OCI-LY1 (cell line): Measurements from ENCODE around the gene ADRB1.

Source experiments
- H2AFZ ChIP-seq: fragments of 200-600 bp; sonication (generic), shearing (Covaris generic); 2 replicates; pipeline ENCODE4 v1.6.0; 2014; ENCODE audit warnings: antibody characterized with exemption, mild to moderate bottlenecking, low read length
- H3F3A ChIP-seq: fragments of 200-600 bp; sonication (generic), shearing (Covaris generic); 2 replicates; pipeline ENCODE4 v1.6.0; 2014; ENCODE audit warnings: mild to moderate bottlenecking, antibody characterized with exemption, low read length, moderate library complexity; ENCODE audit not compliant: insufficient read depth
- H3K27ac ChIP-seq: fragments of 200-600 bp; sonication (generic); 2 replicates; pipeline ENCODE4 v1.5.1; 2014; ENCODE audit warnings: low read length, mixed run types, mild to moderate bottlenecking, low read depth; ENCODE audit not compliant: poor library complexity, severe bottlenecking
- H3K27me3 ChIP-seq: fragments of 200-600 bp; sonication (generic); 2 replicates; pipeline ENCODE4 v1.6.0; 2014; ENCODE audit warnings: antibody characterized with exemption, mild to moderate bottlenecking, low read length, moderate library complexity; ENCODE audit not compliant: insufficient read depth
- H3K36me3 ChIP-seq: fragments of 200-600 bp; sonication (generic); 2 replicates; pipeline ENCODE4 v1.6.1; 2014; ENCODE audit warnings: mild to moderate bottlenecking, antibody characterized with exemption, low read length, moderate library complexity, mixed read lengths; ENCODE audit not compliant: insufficient read depth
- H3K4me1 ChIP-seq: fragments of 200-600 bp; sonication (generic); 2 replicates; pipeline ENCODE4 v1.5.1; 2014; ENCODE audit warnings: mild to moderate bottlenecking, low read length, moderate library complexity; ENCODE audit not compliant: insufficient read depth, severe bottlenecking
- H3K4me2 ChIP-seq: fragments of 200-600 bp; sonication (generic), shearing (Covaris generic); 2 replicates; pipeline ENCODE4 v1.6.1; 2014; ENCODE audit warnings: low read length
- H3K4me3 ChIP-seq: fragments of 200-600 bp; sonication (generic); 2 replicates; pipeline ENCODE4 v1.5.1; 2014; ENCODE audit warnings: low read length, low read depth, mild to moderate bottlenecking, mixed read lengths; ENCODE audit not compliant: poor library complexity, severe bottlenecking
- H3K79me2 ChIP-seq: fragments of 200-600 bp; shearing (Covaris generic); 2 replicates; pipeline ENCODE4 v1.6.1; 2016; ENCODE audit warnings: mixed run types, low read length, mixed read lengths; ENCODE audit not compliant: insufficient read depth
- H3K9ac ChIP-seq: fragments of 200-600 bp; sonication (generic), shearing (Covaris generic); 2 replicates; pipeline ENCODE4 v1.6.1; 2014; ENCODE audit warnings: mild to moderate bottlenecking, low read length, mixed read lengths
- H3K9me2 ChIP-seq: fragments of 200-600 bp; sonication (generic), shearing (Covaris generic); 2 replicates; pipeline ENCODE4 v1.6.1; 2014; ENCODE audit warnings: low read depth, mild to moderate bottlenecking, low read length, mixed read lengths
- H3K9me3 ChIP-seq: fragments of 200-600 bp; shearing (Covaris generic); 2 replicates; pipeline ENCODE4 v1.6.1; 2014; ENCODE audit warnings: low read length, mixed read lengths
- H4K20me1 ChIP-seq: fragments of 200-600 bp; sonication (generic), shearing (Covaris generic); 2 replicates; pipeline ENCODE4 v1.6.0; 2016; ENCODE audit warnings: mild to moderate bottlenecking, low read length; ENCODE audit not compliant: insufficient read depth
- CTCF ChIP-seq: fragments of 200-600 bp; sonication (generic), shearing (Covaris generic); IDR thresholded peaks from 2 replicates; pipeline ENCODE4 v1.5.1; 2017; ENCODE audit warnings: mild to moderate bottlenecking, antibody characterized with exemption, low read length, moderate library complexity, mixed read lengths
- EZH2 ChIP-seq: fragments of 200-600 bp; sonication (generic), shearing (Covaris generic); IDR thresholded peaks from 2 replicates; pipeline ENCODE4 v1.8.0; 2017; ENCODE audit warnings: borderline replicate concordance, mixed run types, mild to moderate bottlenecking, antibody characterized with exemption, low read length, moderate library complexity, mixed read lengths

Gene ADRB1

GRCh38 chr10:114035791-114036190 is 7.9 kb upstream of the ADRB1 start:
- Histone ChIP-seq H3K9ac (no peak overlapping the region), H2AFZ (no peak overlapping the region), H4K20me1 (no peaks in the 10 kb centered on the region), H3K9me3 (no peaks in the 10 kb centered on the region), H3F3A (no peaks in the 10 kb centered on the region), H3K79me2 (no peaks in the 10 kb centered on the region), H3K9me2 (no peaks in the 10 kb centered on the region), H3K27ac (no peak overlapping the region), H3K36me3 (no peaks in the 10 kb centered on the region), H3K4me3 (no peak overlapping the region), H3K4me2 (no peak overlapping the region), H3K4me1 (no peaks in the 10 kb centered on the region), H3K27me3 (no peaks in the 10 kb centered on the region)
- TF ChIP-seq CTCF: no peak
- no peak for TF ChIP-seq EZH2

- Histone ChIP-seq H2AFZ (no peak overlapping the region), H3K9me2 (no peaks in the 10 kb centered on the region), H3K4me3 (no peak overlapping the region), H4K20me1 (no peaks in the 10 kb centered on the region), H3K4me2 (no peak overlapping the region), H3K36me3 (no peaks in the 10 kb centered on the region), H3F3A (no peaks in the 10 kb centered on the region), H3K27ac (no peak overlapping the region), H3K4me1 (no peaks in the 10 kb centered on the region), H3K9ac (no peak overlapping the region), H3K79me2 (no peaks in the 10 kb centered on the region), H3K9me3 (no peaks in the 10 kb centered on the region), H3K27me3 (no peaks in the 10 kb centered on the region; the same call in 1 of the 2 replicates)
- no peak for TF ChIP-seq CTCF
- no peak for TF ChIP-seq EZH2
Observed at GRCh38 chr10:114038819-114039218, 4.8 kb upstream of the ADRB1 start.

- no peak for TF ChIP-seq EZH2
- no peak for TF ChIP-seq CTCF
- H3K27me3 ChIP-seq: no peaks in the 10 kb centered on the region; the same call in 1 of the 2 replicates
- no peaks in the 10 kb centered on the region for H4K20me1 ChIP-seq
Observed at GRCh38 chr10:114041166-114041565, 2.5 kb upstream of the ADRB1 start.

More at GRCh38 chr10:114041166-114041565, 2.5 kb upstream of the ADRB1 start:
- no peak overlapping the region for H3K9ac ChIP-seq
- H3K27ac ChIP-seq: no peak overlapping the region
- no peaks in the 10 kb centered on the region for H3K9me3 ChIP-seq
- no peak overlapping the region for H3K4me3 ChIP-seq
- no peaks in the 10 kb centered on the region for H3K79me2 ChIP-seq
- H2AFZ ChIP-seq: no peak overlapping the region
- no peaks in the 10 kb centered on the region for H3F3A ChIP-seq
- H3K9me2 ChIP-seq: no peaks in the 10 kb centered on the region
- H3K36me3 ChIP-seq: no peaks in the 10 kb centered on the region
- H3K4me1 ChIP-seq: no peaks in the 10 kb centered on the region
- no peak overlapping the region for H3K4me2 ChIP-seq
